ENCODE data around the gene BRPF1. TPM values are rescaled to one million over a fixed set of nuclear protein-coding genes. Genes with fewer than 3 reads are reported as not detected.
A peak's percentile ranks its signal among the peaks of the same experiment; 100 is the strongest.

Gene BRPF1
- total RNA-seq, 2 donors from 2014 or later = 16.4 to 21.0 TPM

DNA sequence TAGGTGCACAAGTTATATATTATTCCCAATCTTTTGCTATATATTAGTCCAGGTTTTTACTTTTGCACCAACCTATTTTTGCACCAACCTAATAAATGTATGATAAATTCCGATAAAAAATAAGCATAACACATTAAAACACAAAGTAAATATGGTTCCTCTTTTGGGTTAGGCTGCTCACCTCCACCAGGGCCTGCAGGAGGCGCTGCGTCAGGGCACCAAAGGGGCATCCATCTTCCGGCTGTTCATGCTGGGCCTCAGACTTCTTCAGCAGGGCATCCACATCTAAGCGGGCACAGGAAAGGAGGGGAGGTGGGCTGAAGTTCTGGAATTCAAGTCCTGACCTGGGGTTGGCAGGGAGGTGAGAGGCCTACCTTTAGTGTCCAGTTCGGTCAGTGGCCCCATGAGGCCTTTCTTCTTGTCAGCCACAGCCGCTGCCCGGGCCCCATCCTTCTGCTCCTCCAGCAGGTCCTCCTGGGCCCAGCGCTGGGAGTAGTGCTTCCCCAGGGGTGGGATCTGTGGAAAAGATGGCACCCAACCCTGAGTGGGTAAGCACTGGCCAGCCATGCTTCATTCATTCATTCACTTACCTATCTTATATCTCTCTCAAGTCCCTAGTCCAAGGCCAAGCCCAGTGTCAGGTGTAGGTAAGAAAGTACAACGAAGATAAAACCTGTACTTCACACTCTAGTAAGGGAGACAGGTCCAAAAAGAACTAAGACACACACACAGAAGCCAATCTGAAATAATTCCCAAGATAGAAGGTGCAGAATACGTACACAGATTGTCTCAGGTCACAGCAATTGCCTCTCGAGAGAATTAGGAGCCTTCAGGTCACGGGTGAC, 55.5 kb downstream of the BRPF1 start:
- peaks cover 24% of the 10 kb centered on the region for H3K36me3 ChIP-seq
- peaks cover 12 to 16% of the 10 kb centered on the region in 2 donors for H3K4me1 ChIP-seq (ENCODE audit: control insufficient read depth in 1 of 2, low read depth in 2 of 2)
- H3K4me3 ChIP-seq = no peak overlapping the region
- ATAC-seq (ENCODE audit: insufficient number of reproducible peaks, low FRiP score, low read depth) (no peak), DNase-seq (ENCODE audit: low spot score) (no peak)
- H3K27me3 ChIP-seq (replicated peaks; ENCODE audit: insufficient read depth) = no peaks in the 10 kb centered on the region
- H3K27ac ChIP-seq = no peak overlapping the region
- no peaks in the 10 kb centered on the region for H3K9me3 ChIP-seq
- peak; percentile 20 for TF ChIP-seq CTCF (IDR thresholded peaks at IDR 0.05)

DNA sequence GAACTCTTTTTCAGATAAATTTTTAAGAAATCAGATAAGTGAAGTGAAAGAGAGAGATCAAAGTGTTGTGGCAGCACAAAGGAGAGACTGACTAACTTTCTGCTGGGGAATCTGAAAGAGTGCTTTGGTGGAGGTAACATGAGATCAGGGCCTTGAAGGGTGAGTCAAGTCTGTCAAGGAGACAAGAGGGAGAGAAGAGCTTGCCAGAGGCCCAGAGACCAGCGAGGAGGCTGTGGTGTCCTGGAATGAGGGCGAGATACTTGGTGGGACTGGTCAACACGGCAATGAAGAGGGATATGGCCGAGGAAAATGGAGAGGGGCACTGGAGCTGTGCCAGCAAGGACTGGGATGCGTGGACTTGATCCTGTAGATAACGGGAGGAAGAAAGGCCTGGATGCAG, 56.2 kb downstream of the BRPF1 start:
- peaks cover 12 to 16% of the 10 kb centered on the region in 2 donors for H3K4me1 ChIP-seq (ENCODE audit: control insufficient read depth in 1 of 2, low read depth in 2 of 2)
- no peak for TF ChIP-seq CTCF (IDR thresholded peaks at IDR 0.05)
- H3K27ac ChIP-seq = no peak overlapping the region
- no peak overlapping the region for H3K4me3 ChIP-seq
- peaks cover 22% of the 10 kb centered on the region for H3K36me3 ChIP-seq
- H3K27me3 ChIP-seq (replicated peaks; ENCODE audit: insufficient read depth) = no peaks in the 10 kb centered on the region
- ATAC-seq (ENCODE audit: insufficient number of reproducible peaks, low FRiP score, low read depth) (no peak), DNase-seq (ENCODE audit: low spot score) (no peak)
- H3K9me3 ChIP-seq = no peaks in the 10 kb centered on the region

- H3K4me1 ChIP-seq (ENCODE audit: control insufficient read depth in 1 of 2, low read depth in 2 of 2) = peaks cover 17 to 40% of the 10 kb centered on the region in 2 donors
- no peak for TF ChIP-seq CTCF (IDR thresholded peaks at IDR 0.05)
- DNase-seq (ENCODE audit: low spot score) = no peak
- peaks cover 12% of the 10 kb centered on the region for H3K36me3 ChIP-seq
- H3K27me3 ChIP-seq (replicated peaks; ENCODE audit: insufficient read depth) = no peaks in the 10 kb centered on the region
- peak overlapping the region; percentile 18 to 99 for H3K27ac ChIP-seq
- no peak for ATAC-seq (ENCODE audit: insufficient number of reproducible peaks, low FRiP score, low read depth)
- no peaks in the 10 kb centered on the region for H3K9me3 ChIP-seq
- peak overlapping the region; percentile 99 for H3K4me3 ChIP-seq
Observed at GRCh38 chr3:9791127-9791526, 59.6 kb downstream of the BRPF1 start.

- H3K27me3 ChIP-seq (replicated peaks; ENCODE audit: insufficient read depth) = no peaks in the 10 kb centered on the region
- no peak for TF ChIP-seq CTCF (IDR thresholded peaks at IDR 0.05)
- H3K36me3 ChIP-seq = peaks cover 13% of the 10 kb centered on the region
- peaks cover 17 to 40% of the 10 kb centered on the region in 2 donors for H3K4me1 ChIP-seq (ENCODE audit: control insufficient read depth in 1 of 2, low read depth in 2 of 2)
- H3K4me3 ChIP-seq = peak overlapping the region; percentile 99
- H3K9me3 ChIP-seq = no peaks in the 10 kb centered on the region
- ATAC-seq (ENCODE audit: insufficient number of reproducible peaks, low FRiP score, low read depth) (peak; percentile 7), DNase-seq (ENCODE audit: low spot score) (no peak)
- peak overlapping the region; percentile 99 for H3K27ac ChIP-seq
Observed at GRCh38 chr3:9791790-9792404, 60.4 kb downstream of the BRPF1 start.

- Histone ChIP-seq H3K4me3 (peak within 1 kb of the TSS; percentile 99), H3K4me1 (ENCODE audit: control insufficient read depth in 1 of 2, low read depth in 2 of 2) (peaks cover 17 to 40% of the 10 kb centered on the region in 2 donors), H3K9me3 (no peaks in the 10 kb centered on the region), H3K27ac (peak within 1 kb of the TSS; percentile 99), H3K36me3 (peaks cover 20% of the 10 kb centered on the region), H3K27me3 (replicated peaks; ENCODE audit: insufficient read depth) (no peaks in the 10 kb centered on the region)
- DNase-seq (ENCODE audit: low spot score) = peak; percentile 83
- ATAC-seq (ENCODE audit: insufficient number of reproducible peaks, low FRiP score, low read depth) = peak; percentile 91
- peak; percentile 32 for TF ChIP-seq CTCF (IDR thresholded peaks at IDR 0.05)
Observed at GRCh38 chr3:9792405-9793160, 61.0 kb downstream of the BRPF1 start, which contains the start of the genes ARPC4 and TADA3. TSS of gene ARPC4 (plus strand) at chr3:9793082. CDS start at chr3:9793122, 40 bp downstream. TSS of gene TADA3 (minus strand) at chr3:9792473. CDS start at chr3:9791466, 1,007 bp downstream.

Measured in thoracic aorta (tissue), 2 donors.